Activated CD4-positive, alpha-beta T cell treated with anti-CD3 and anti-CD28 coated beads, Interleukin-2, amount 50 U/mL, for 24 hours (primary cell): ENCODE measurements around the gene ZNRF2.

Source experiments
- DNase-seq, 2 donors: peaks; one replicate each; pipeline ENCODE4 v3.0.0-alpha.2; 2020; ENCODE audit warnings: low read depth in 1 of 2, low spot score in 1 of 2

ZNRF2 gene

DNA sequence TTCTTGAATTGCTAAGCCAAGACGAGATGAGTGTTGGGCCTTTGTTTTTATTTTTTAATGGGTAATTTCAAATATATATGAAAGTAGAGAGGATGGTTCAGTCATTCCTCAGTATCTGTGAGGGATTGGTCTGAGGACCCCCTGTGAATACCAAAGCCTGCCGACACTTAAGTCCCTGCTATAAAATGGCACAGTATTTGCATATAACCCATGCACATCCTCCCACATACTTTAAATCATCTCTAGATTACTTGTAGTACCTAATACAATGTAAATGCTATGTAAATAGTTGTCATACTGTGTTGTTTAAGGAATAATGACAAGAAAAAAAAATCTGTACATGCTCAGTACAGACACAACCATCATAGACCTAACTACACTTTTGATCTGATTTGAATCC lies 120.8 kb downstream of the ZNRF2 start:
- no peak for DNase-seq

DNA sequence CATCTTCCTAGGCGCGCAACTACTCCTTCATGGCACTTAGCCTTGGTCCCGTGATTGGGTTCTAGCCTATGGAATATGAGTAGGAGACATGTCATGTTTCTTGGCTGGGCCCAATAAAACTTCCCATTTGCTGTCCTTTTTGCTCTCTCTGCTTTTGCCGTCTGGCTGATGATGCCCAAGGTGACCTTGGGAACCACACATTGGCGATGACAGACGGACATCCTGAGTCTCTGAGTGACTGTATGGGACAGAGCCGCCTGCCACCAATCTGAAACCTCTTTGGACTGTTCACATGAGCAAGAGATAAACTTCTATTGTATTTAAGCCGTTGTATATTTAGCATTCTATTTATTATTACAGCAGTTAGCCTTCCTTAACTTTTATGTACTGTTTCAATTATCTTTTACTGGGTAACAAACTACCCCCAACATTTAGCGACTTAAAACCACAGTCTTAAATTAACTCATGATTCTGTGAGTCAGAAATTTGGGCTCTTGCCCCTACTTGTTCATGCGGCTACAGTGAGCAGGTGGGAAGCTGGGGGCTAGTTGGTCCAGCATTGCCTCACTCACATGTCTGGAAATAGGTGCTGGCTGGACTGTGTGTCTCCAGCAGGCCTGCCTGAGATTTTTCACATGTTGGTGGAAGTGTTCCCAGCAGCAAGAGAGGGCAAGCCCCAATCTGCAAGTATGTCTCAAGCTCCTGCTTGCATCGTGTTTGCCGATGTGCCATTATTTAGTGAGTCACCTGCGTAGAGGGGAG lies 122.4 kb downstream of the ZNRF2 start:
- DNase-seq = no peak

DNA sequence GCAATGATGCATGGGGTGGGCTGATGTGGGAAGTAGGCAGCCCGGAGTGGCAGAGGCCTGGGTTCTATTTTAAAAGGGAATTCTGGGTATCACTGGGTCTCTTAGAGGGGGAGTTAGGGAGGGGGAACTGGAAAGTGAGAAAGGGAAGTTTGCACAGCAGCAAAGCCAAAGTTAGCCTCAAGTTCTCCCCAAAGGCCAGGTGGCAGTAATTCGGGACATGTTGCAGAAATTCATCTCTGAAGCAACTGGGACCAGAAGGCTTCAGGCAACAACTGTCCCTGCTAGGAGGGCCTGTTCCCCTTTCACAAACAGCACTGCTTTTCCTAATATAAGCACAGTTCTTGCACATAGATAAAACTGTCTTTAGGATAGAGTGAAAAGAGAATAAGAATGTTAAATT lies 126.8 kb downstream of the ZNRF2 start:
- no peak for DNase-seq

DNA sequence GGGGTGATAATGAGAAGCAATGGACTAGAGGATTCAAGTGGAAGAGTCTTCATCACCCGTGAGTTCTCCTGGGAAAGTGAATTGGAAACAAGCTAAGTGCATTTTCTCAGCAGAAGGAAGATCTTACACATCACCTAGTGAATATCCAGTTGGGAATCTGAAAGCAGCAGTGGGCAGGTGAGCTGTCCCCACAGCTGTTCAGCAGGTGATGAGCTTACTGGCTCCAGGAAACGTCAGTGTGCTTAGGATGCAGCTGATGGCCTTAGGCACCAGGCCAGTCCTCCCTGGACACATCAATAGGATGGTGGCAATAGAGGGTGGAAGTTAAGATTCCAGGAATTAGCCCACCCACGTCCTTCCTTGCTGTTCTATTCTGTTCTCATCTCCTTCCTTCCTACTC lies 127.5 kb downstream of the ZNRF2 start:
- no peak for DNase-seq

DNA sequence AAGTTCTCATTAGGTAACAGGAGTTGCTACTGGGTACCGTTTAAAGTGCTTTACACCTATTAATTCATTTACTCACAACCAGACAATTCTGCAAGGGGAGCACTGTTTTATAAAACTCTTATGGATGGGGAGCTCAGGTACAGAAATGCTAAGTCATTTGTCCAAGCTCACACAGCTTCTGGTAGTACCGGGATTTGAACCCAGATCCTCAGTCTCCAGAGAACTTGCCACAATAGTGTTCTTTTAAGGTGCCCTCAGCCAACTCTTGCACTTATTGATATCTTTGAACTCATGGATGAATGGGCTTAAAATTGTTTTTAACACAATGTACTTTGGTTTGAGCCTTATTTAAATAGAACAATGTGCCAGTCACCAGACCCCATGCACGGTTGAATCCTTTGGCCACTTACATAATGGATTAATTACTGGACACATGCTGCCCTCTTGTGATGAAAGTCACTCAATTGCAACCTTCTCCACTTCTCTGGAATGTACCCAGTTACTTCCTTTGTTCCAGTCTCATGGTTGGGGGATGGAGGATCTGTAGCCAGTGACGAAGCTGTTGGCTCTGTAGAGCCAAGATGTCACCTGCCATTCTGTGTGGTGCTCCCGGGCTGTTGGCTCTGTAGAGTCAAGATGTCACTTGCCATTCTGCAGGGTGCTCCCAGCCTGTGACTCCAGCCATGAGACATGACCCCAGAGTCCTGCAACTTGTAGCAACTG lies 128.5 kb downstream of the ZNRF2 start:
- peak in 1 of 2 donors; percentile 1 for DNase-seq

DNA sequence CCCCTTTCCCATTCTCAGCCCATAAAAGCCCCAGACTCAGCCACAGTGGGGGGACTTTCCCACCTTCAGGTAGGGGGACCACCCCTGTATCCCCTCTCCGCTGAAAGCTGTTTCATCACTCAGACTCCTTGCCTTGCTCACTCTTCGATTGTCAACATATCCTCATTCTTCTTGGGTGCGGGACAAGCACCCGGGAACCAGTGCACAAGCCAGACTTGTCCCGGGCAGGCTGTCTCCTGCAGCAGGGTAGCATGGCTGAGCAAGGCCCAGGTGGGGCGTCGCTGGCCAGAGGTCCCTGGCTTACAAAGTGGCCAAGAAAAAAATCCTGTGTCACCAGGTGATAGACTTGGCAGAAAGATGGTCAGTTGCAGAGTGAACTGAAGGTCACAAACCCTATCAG lies 129.5 kb downstream of the ZNRF2 start:
- DNase-seq = no peak
